B cell (primary cell): Measurements from ENCODE around the gene BCL2L15. TPM values are rescaled to one million over a fixed set of nuclear protein-coding genes. Genes with fewer than 3 reads are reported as not detected.

Experiments used
- ATAC-seq: fragments of 200-7000 bp; cut with Tn5 transposase; one replicate; pipeline ENCODE4 v1.10.0; 2021; ENCODE audit warnings: low read depth, mild to moderate bottlenecking, moderate number of reproducible peaks, moderate library complexity
- CTCF ChIA-PET: fragments of 350-600 bp; sonication (Branson Sonifier 250); formaldehyde crosslinking; loops from one replicate; lab custom pipeline; 2021; ENCODE audit warnings: antibody characterized with exemption, inconsistent platforms; lab: Charles Lee
- POLR2A ChIA-PET: fragments of 350-600 bp; sonication (Branson Sonifier 250); formaldehyde crosslinking; loops from one replicate; lab custom pipeline; 2021; ENCODE audit warnings: antibody characterized with exemption; lab: Charles Lee
- DNase-seq: peaks from one replicate; pipeline ENCODE4 v3.0.0; 2013
- H2AFZ ChIP-seq: 2 replicates; pipeline ENCODE4 v1.6.1; 2012; ENCODE audit warnings: mild to moderate bottlenecking, low read depth, low read length; ENCODE audit not compliant: insufficient read depth, poor library complexity, severe bottlenecking
- H3K27ac ChIP-seq, 2 donors: 1 replicate in 1 of 2; 2 replicates in 1 of 2; pipeline ENCODE4 v1.5.1; 2012 to 2013; ENCODE audit warnings: low read length in 2 of 2, mild to moderate bottlenecking in 2 of 2, moderate library complexity in 1 of 2
- H3K27me3 ChIP-seq, 4 experiments: fragments of 200-600 bp in 1 of 4; sonication (generic) in 1 of 4; replicated peaks in 1 of 4; 1 replicate in 2 of 4; 2 replicates in 2 of 4; pipeline versions ENCODE4 v1.6.1 to v1.7.0; 2013 to 2016; ENCODE audit warnings: low read length in 3 of 4, mild to moderate bottlenecking in 2 of 4, mixed read lengths in 1 of 4, moderate library complexity in 1 of 4; ENCODE audit not compliant: insufficient read depth in 4 of 4, control insufficient read depth in 3 of 4; ENCODE audit errors: control extremely low read depth in 1 of 4
- H3K36me3 ChIP-seq, 2 experiments: replicated peaks in 1 of 2; 1 replicate in 1 of 2; 2 replicates in 1 of 2; pipeline versions ENCODE4 v1.6.1 to v1.7.1; 2013; ENCODE audit warnings: low read length in 1 of 2; ENCODE audit not compliant: insufficient read depth in 2 of 2, control insufficient read depth in 1 of 2; ENCODE audit errors: control extremely low read depth in 1 of 2, extremely low read depth in 1 of 2
- H3K4me1 ChIP-seq, 2 donors: fragments of 200-600 bp in 1 of 2; sonication (generic) in 1 of 2; 1 replicate in 1 of 2; 2 replicates in 1 of 2; pipeline versions ENCODE4 v1.5.1 to v1.6.1; 2013 to 2017; ENCODE audit warnings: low read length in 2 of 2; ENCODE audit not compliant: control insufficient read depth in 2 of 2, insufficient read depth in 2 of 2
- H3K4me2 ChIP-seq: replicated peaks from 2 replicates; pipeline ENCODE3; 2012; ENCODE audit warnings: mild to moderate bottlenecking, low read depth, low read length; ENCODE audit not compliant: poor library complexity, severe bottlenecking
- H3K4me3 ChIP-seq, 5 experiments: fragments of 200-600 bp in 1 of 5; sonication (generic) in 1 of 5; 1 replicate in 3 of 5; 2 replicates in 2 of 5; pipeline versions ENCODE4 v1.5.1 to v1.7.0; 2011 to 2016; ENCODE audit warnings: low read length in 4 of 5, mild to moderate bottlenecking in 4 of 5, low read depth in 2 of 5, control low read depth in 1 of 5, moderate library complexity in 1 of 5; ENCODE audit not compliant: insufficient read depth in 1 of 5; ENCODE audit errors: control extremely low read depth in 1 of 5, extremely low read depth in 1 of 5
- H3K79me2 ChIP-seq: fragments of 200-600 bp; sonication (generic); one replicate; pipeline ENCODE4 v1.6.0; 2016; ENCODE audit warnings: low read length; ENCODE audit not compliant: control insufficient read depth, insufficient read depth
- H3K9ac ChIP-seq: fragments of 200-600 bp; sonication (generic); 2 replicates; pipeline ENCODE4 v1.6.1; 2017; ENCODE audit warnings: mild to moderate bottlenecking, low read length, moderate library complexity
- H3K9me3 ChIP-seq, 3 donors: one replicate each; pipeline versions ENCODE4 v1.6.1 to v1.7.1; 2013; ENCODE audit warnings: low read length in 2 of 3; ENCODE audit not compliant: control insufficient read depth in 2 of 3, insufficient read depth in 1 of 3; ENCODE audit errors: control extremely low read depth in 1 of 3
- H4K20me1 ChIP-seq: 2 replicates; pipeline ENCODE4 v1.6.0; 2012; ENCODE audit warnings: mild to moderate bottlenecking, low read length; ENCODE audit not compliant: insufficient read depth, control insufficient read depth, poor library complexity, severe bottlenecking
- H3K27ac Mint-ChIP-seq: one replicate; pipeline ENCODE4 v1.8.0; 2021; ENCODE audit warnings: mixed read lengths
- H3K27me3 Mint-ChIP-seq: one replicate; pipeline ENCODE4 v1.8.0; 2021; ENCODE audit warnings: mixed read lengths
- H3K4me1 Mint-ChIP-seq: one replicate; pipeline ENCODE4 v1.8.0; 2021; ENCODE audit warnings: mixed read lengths
- H3K4me3 Mint-ChIP-seq: one replicate; pipeline ENCODE4 v1.8.0; 2021; ENCODE audit warnings: mixed read lengths
- H3K9me3 Mint-ChIP-seq: one replicate; pipeline ENCODE4 v1.8.0; 2022; ENCODE audit warnings: mixed read lengths; ENCODE audit not compliant: insufficient read depth
- CTCF ChIP-seq: fragments of 200-600 bp; IDR thresholded peaks from one replicate; pipeline ENCODE4 v1.8.0; 2022; ENCODE audit warnings: antibody characterized with exemption, mild to moderate bottlenecking
- EZH2 ChIP-seq: IDR thresholded peaks from 2 replicates; pipeline ENCODE4 v1.6.1; 2012; ENCODE audit warnings: borderline replicate concordance, low read depth, mild to moderate bottlenecking, moderate library complexity, low read length; ENCODE audit not compliant: insufficient read depth, poor library complexity, severe bottlenecking
- WGBS: methylation state at CpG from one replicate; pipeline ENCODE4 v1.1.5; 2013; ENCODE audit warnings: missing lambda C conversion rate; ENCODE audit not compliant: insufficient coverage; 5-methylcytosine and 5-hydroxymethylcytosine counted together
- intact Hi-C: fragments of 100-400 bp; cut with micrococcal nuclease; formaldehyde crosslinking; loops from one replicate; pipeline ENCODE4 v1.10.0; 2022
- polyA plus RNA-seq: library from polyadenylated mRNA; depleted of rRNA; stranded (reverse); fragments of >200 nt; gene quantifications from 2 replicates; pipeline ENCODE4 v1.2.3, GENCODE V29; 2012
- total RNA-seq, 2 donors: library from RNA; stranded (reverse); fragments of 120-200 nt in 1 of 2; gene quantifications; 1 replicate in 1 of 2; 2 replicates in 1 of 2; pipeline versions ENCODE4 v1.2.3 to v1.2.4, GENCODE V29; 2013 to 2022

Gene BCL2L15
- total and polyA plus RNA-seq, 2 donors (not counting 1 experiment from before 2014, with no cell fraction given) = 0.63 to 1.6 TPM

- peaks cover 52% of the 10 kb centered on the region for H3K4me1 Mint-ChIP-seq
Measured at GRCh38 chr1:113929750-113930498, 42.5 kb upstream of the BCL2L15 start.

More at GRCh38 chr1:113929750-113930498, 42.5 kb upstream of the BCL2L15 start:
- intact Hi-C loops = loop anchor here (1.0 to 2.0 kb wide), 9 partner anchors 25 to 973 kb away; partner anchors contain the start of genes BCAS2, DCLRE1B, LRIG2 and PHTF1
- Histone ChIP-seq H3K4me1 (peaks cover 36 to 40% of the 10 kb centered on the region in 2 donors), H3K9ac (peak overlapping the region; percentile 99), H3K36me3 (no peaks in the 10 kb centered on the region), H3K27me3 (no peaks in the 10 kb centered on the region), H3K79me2 (peaks cover 52% of the 10 kb centered on the region), H4K20me1 (peaks cover 31% of the 10 kb centered on the region), H3K9me3 (no peaks in the 10 kb centered on the region), H2AFZ (peak overlapping the region; percentile 93), H3K4me2 (peak overlapping the region; percentile 85), H3K4me3 (peak overlapping the region; percentile 76 to 90 (median 86)), H3K27ac (peak overlapping the region; percentile 90 to 99)
- Mint-ChIP-seq H3K9me3 (no peaks in the 10 kb centered on the region), H3K27ac (peak overlapping the region; percentile 94), H3K4me3 (peak overlapping the region; percentile 97), H3K27me3 (no peaks in the 10 kb centered on the region)
- ChIA-PET CTCF (interaction anchor here (0.8 to 7.2 kb wide), 12 partner anchors 9 to 857 kb away, joined by 3 to 94 read pairs (median 4); partner anchors contain the start of genes AP4B1, DCLRE1B, LRIG2 and PHTF1), POLR2A (interaction anchor here (1.1 to 3.5 kb wide), 3 partner anchors 25 to 118 kb away, joined by 3 to 50 read pairs (median 4); partner anchors contain the start of genes AP4B1, DCLRE1B and RSBN1)
- peak; percentile 83 for DNase-seq
- ATAC-seq = peak; percentile 39
- WGBS = 1% methylated on average over 61 of the region's 64 CpGs
- no peak for TF ChIP-seq EZH2
- no peak for TF ChIP-seq CTCF
